Smooth muscle cell (in vitro differentiated cells): ENCODE data around the gene RNF144A. TPM values are rescaled to one million over a fixed set of nuclear protein-coding genes. Genes with fewer than 3 reads are reported as not detected.

Experiments
- DNase-seq: peaks from one replicate; lab custom pipeline; 2025; ENCODE audit not compliant: unreplicated experiment; lab: John Stamatoyannopoulos, UW
- H2AFZ ChIP-seq: fragments of 200-600 bp; sonication (generic); 2 replicates; pipeline ENCODE4 v1.6.0; 2016; ENCODE audit warnings: antibody characterized with exemption, low read depth, mild to moderate bottlenecking
- H3F3A ChIP-seq: fragments of 200-600 bp; sonication (generic); 2 replicates; pipeline ENCODE4 v1.6.0; 2017; ENCODE audit warnings: antibody characterized with exemption, low read depth
- H3K27ac ChIP-seq: fragments of 200-600 bp; sonication (generic); 2 replicates; pipeline ENCODE4 v1.5.1; 2016; ENCODE audit warnings: low read depth, mild to moderate bottlenecking
- H3K27me3 ChIP-seq: fragments of 200-600 bp; sonication (generic); 2 replicates; pipeline ENCODE4 v1.6.1; 2016; ENCODE audit warnings: low read depth, mild to moderate bottlenecking
- H3K36me3 ChIP-seq: fragments of 200-600 bp; sonication (generic); 2 replicates; pipeline ENCODE4 v1.5.1; 2016; ENCODE audit warnings: low read depth
- H3K4me1 ChIP-seq: fragments of 200-600 bp; sonication (generic); 2 replicates; pipeline ENCODE4 v1.5.1; 2016; ENCODE audit warnings: low read depth
- H3K4me2 ChIP-seq: fragments of 200-600 bp; sonication (generic); 2 replicates; pipeline ENCODE4 v1.6.0; 2016; ENCODE audit warnings: mild to moderate bottlenecking
- H3K4me3 ChIP-seq: fragments of 200-600 bp; sonication (generic); 2 replicates; pipeline ENCODE4 v1.5.1; 2016; ENCODE audit warnings: mild to moderate bottlenecking
- H3K79me2 ChIP-seq: fragments of 200-600 bp; sonication (generic); 2 replicates; pipeline ENCODE4 v1.6.0; 2016; ENCODE audit warnings: low read depth, mild to moderate bottlenecking
- H3K9ac ChIP-seq: fragments of 200-600 bp; sonication (generic); 2 replicates; pipeline ENCODE4 v1.6.0; 2016; ENCODE audit warnings: low read depth
- H3K9me3 ChIP-seq: fragments of 200-600 bp; sonication (generic); replicated peaks from 2 replicates; pipeline ENCODE4 v1.5.1; 2016; ENCODE audit warnings: low read depth
- H4K20me1 ChIP-seq: fragments of 200-600 bp; sonication (generic); 2 replicates; pipeline ENCODE4 v1.6.0; 2016; ENCODE audit warnings: low read depth
- CTCF ChIP-seq: fragments of 200-600 bp; sonication (generic); IDR thresholded peaks from 2 replicates; pipeline ENCODE4 v1.5.1; 2017; ENCODE audit warnings: borderline replicate concordance, mild to moderate bottlenecking, antibody characterized with exemption; ENCODE audit not compliant: insufficient read depth, poor library complexity, severe bottlenecking
- WGBS: methylation state at CpG from one replicate; pipeline ENCODE4 v1.1.7; 2016; ENCODE audit warnings: low lambda C conversion rate; 5-methylcytosine and 5-hydroxymethylcytosine counted together
- polyA plus RNA-seq: library from polyadenylated mRNA; unstranded; fragments of >200 nt; fragmentation: Nextera tagmentation; extraction: Ambion mirVana; gene quantifications from 2 replicates; pipeline ENCODE4 v1.2.1, GENCODE V29; 2016
- total RNA-seq: library from RNA; depleted of rRNA; stranded (reverse); fragments of >200 nt; gene quantifications from 2 replicates; pipeline ENCODE4 v1.2.3, GENCODE V29; 2014

The RNF144A gene
- total and polyA plus RNA-seq, 2 experiments from 2014 or later: 10.0 to 23.3 TPM

GRCh38 chr2:7057865-7058400 lies 140.7 kb downstream of the RNF144A start:
- no peaks in the 10 kb centered on the region for H3K4me1 ChIP-seq
- H3K9me3 ChIP-seq: no peaks in the 10 kb centered on the region
- H4K20me1 ChIP-seq: no peaks in the 10 kb centered on the region
- TF ChIP-seq CTCF: no peak
- no peaks in the 10 kb centered on the region for H3K79me2 ChIP-seq
- no peak overlapping the region for H3K9ac ChIP-seq
- H3K27me3 ChIP-seq: peaks cover 11% of the 10 kb centered on the region
- 87% methylated on average over 4 of the region's 4 CpGs for WGBS
- no peaks in the 10 kb centered on the region for H3K36me3 ChIP-seq
- no peaks in the 10 kb centered on the region for H3F3A ChIP-seq
- DNase-seq: no peak
- H3K27ac ChIP-seq: no peak overlapping the region
- no peak overlapping the region for H2AFZ ChIP-seq
- no peak overlapping the region for H3K4me3 ChIP-seq
- no peak overlapping the region for H3K4me2 ChIP-seq

GRCh38 chr2:7060156-7060555 lies 142.9 kb downstream of the RNF144A start:
- no peaks in the 10 kb centered on the region for H4K20me1 ChIP-seq
- no peak overlapping the region for H3K9ac ChIP-seq
- no peak overlapping the region for H3K27ac ChIP-seq
- WGBS: 67% methylated on average over 2 of the region's 2 CpGs
- H3K27me3 ChIP-seq: peaks cover 5% of the 10 kb centered on the region
- TF ChIP-seq CTCF: no peak
- DNase-seq: no peak
- no peaks in the 10 kb centered on the region for H3K36me3 ChIP-seq
- no peaks in the 10 kb centered on the region for H3K79me2 ChIP-seq
- H3K9me3 ChIP-seq: no peaks in the 10 kb centered on the region
- no peak overlapping the region for H3K4me3 ChIP-seq
- H3K4me2 ChIP-seq: no peak overlapping the region
- no peaks in the 10 kb centered on the region for H3K4me1 ChIP-seq
- H2AFZ ChIP-seq: no peak overlapping the region
- no peaks in the 10 kb centered on the region for H3F3A ChIP-seq

- H3F3A ChIP-seq: no peaks in the 10 kb centered on the region
- no peaks in the 10 kb centered on the region for H3K79me2 ChIP-seq
- no peaks in the 10 kb centered on the region for H4K20me1 ChIP-seq
- H3K4me1 ChIP-seq: no peaks in the 10 kb centered on the region
- no peak overlapping the region for H3K9ac ChIP-seq
- WGBS: 88% methylated on average over 8 of the region's 8 CpGs
- DNase-seq: no peak
- no peaks in the 10 kb centered on the region for H3K9me3 ChIP-seq
- no peak overlapping the region for H3K4me2 ChIP-seq
- TF ChIP-seq CTCF: no peak
- no peaks in the 10 kb centered on the region for H3K36me3 ChIP-seq
- H3K27ac ChIP-seq: no peak overlapping the region
- no peaks in the 10 kb centered on the region for H3K27me3 ChIP-seq
- no peak overlapping the region for H2AFZ ChIP-seq
- H3K4me3 ChIP-seq: no peak overlapping the region
Observed at GRCh38 chr2:7060631-7061449, 143.6 kb downstream of the RNF144A start.

- Histone ChIP-seq H3K4me3 (no peak overlapping the region), H4K20me1 (no peaks in the 10 kb centered on the region), H3K27me3 (no peaks in the 10 kb centered on the region), H3K4me2 (no peak overlapping the region), H3K27ac (no peak overlapping the region), H2AFZ (no peak overlapping the region), H3K36me3 (no peaks in the 10 kb centered on the region), H3K79me2 (no peaks in the 10 kb centered on the region), H3K9me3 (no peaks in the 10 kb centered on the region), H3F3A (no peaks in the 10 kb centered on the region), H3K4me1 (no peaks in the 10 kb centered on the region), H3K9ac (no peak overlapping the region)
- DNase-seq: no peak
- WGBS: 83% methylated on average over 3 of the region's 3 CpGs
- no peak for TF ChIP-seq CTCF
Observed at GRCh38 chr2:7061450-7061789, 144.2 kb downstream of the RNF144A start.
